T-helper 2 cell treated with Interferon-gamma antibody and Interleukin-4, amounts not matched to agents 5 μg/mL and 100 μg/mL, for 36 hours (primary cell): ENCODE results near the gene RGS12.

ENCODE experiments used
- DNase-seq: peaks from one replicate; pipeline ENCODE4 v3.0.0; 2021; ENCODE audit warnings: low spot score
- H3K27ac Mint-ChIP-seq: one replicate; pipeline ENCODE4 v1.8.0; 2021; ENCODE audit warnings: mild to moderate bottlenecking, mixed read lengths
- H3K27me3 Mint-ChIP-seq: one replicate; pipeline ENCODE4 v1.8.0; 2021; ENCODE audit warnings: low read depth, mixed read lengths
- H3K36me3 Mint-ChIP-seq: one replicate; pipeline ENCODE4 v1.8.0; 2021; ENCODE audit warnings: low read depth, mixed read lengths
- H3K4me1 Mint-ChIP-seq: one replicate; pipeline ENCODE4 v1.8.0; 2021; ENCODE audit warnings: low read depth, mixed read lengths
- H3K4me3 Mint-ChIP-seq: one replicate; pipeline ENCODE4 v1.8.0; 2022; ENCODE audit warnings: mild to moderate bottlenecking, moderate library complexity, mixed read lengths
- H3K9me3 Mint-ChIP-seq: one replicate; pipeline ENCODE4 v1.8.0; 2021; ENCODE audit warnings: mixed read lengths

The RGS12 gene

GRCh38 chr4:3283916-3284315, 8.9 kb upstream of the RGS12 start:
- Mint-ChIP-seq H3K27ac (no peak overlapping the region), H3K4me1 (no peaks in the 10 kb centered on the region), H3K9me3 (no peaks in the 10 kb centered on the region), H3K27me3 (peaks cover 24% of the 10 kb centered on the region), H3K36me3 (no peaks in the 10 kb centered on the region), H3K4me3 (no peak overlapping the region)
- no peak for DNase-seq

GRCh38 chr4:3284734-3285557, 7.9 kb upstream of the RGS12 start:
- DNase-seq: no peak
- Mint-ChIP-seq H3K27me3 (peaks cover 29% of the 10 kb centered on the region), H3K9me3 (no peaks in the 10 kb centered on the region), H3K4me3 (no peak overlapping the region), H3K27ac (no peak overlapping the region), H3K4me1 (no peaks in the 10 kb centered on the region), H3K36me3 (no peaks in the 10 kb centered on the region)

- no peaks in the 10 kb centered on the region for H3K36me3 Mint-ChIP-seq
- H3K27ac Mint-ChIP-seq: no peak overlapping the region
- no peak for DNase-seq
- no peak overlapping the region for H3K4me3 Mint-ChIP-seq
- no peaks in the 10 kb centered on the region for H3K4me1 Mint-ChIP-seq
- no peaks in the 10 kb centered on the region for H3K9me3 Mint-ChIP-seq
- H3K27me3 Mint-ChIP-seq: peaks cover 33% of the 10 kb centered on the region
Measured at GRCh38 chr4:3285558-3286334, 7.1 kb upstream of the RGS12 start.

- Mint-ChIP-seq H3K36me3 (no peaks in the 10 kb centered on the region), H3K4me3 (no peak overlapping the region), H3K9me3 (no peaks in the 10 kb centered on the region), H3K27ac (no peak overlapping the region), H3K27me3 (peaks cover 40% of the 10 kb centered on the region), H3K4me1 (peaks cover 1% of the 10 kb centered on the region)
- DNase-seq: no peak
Measured at GRCh38 chr4:3286335-3287175, 6.3 kb upstream of the RGS12 start.

GRCh38 chr4:3287271-3287971, 5.4 kb upstream of the RGS12 start:
- no peaks in the 10 kb centered on the region for H3K9me3 Mint-ChIP-seq
- no peaks in the 10 kb centered on the region for H3K36me3 Mint-ChIP-seq
- H3K27ac Mint-ChIP-seq: no peak overlapping the region
- H3K27me3 Mint-ChIP-seq: peaks cover 41% of the 10 kb centered on the region
- no peak overlapping the region for H3K4me3 Mint-ChIP-seq
- peaks cover 5% of the 10 kb centered on the region for H3K4me1 Mint-ChIP-seq
- no peak for DNase-seq

GRCh38 chr4:3287972-3288570, 4.8 kb upstream of the RGS12 start:
- H3K36me3 Mint-ChIP-seq: no peaks in the 10 kb centered on the region
- H3K4me1 Mint-ChIP-seq: peaks cover 5% of the 10 kb centered on the region
- DNase-seq: no peak
- H3K9me3 Mint-ChIP-seq: no peaks in the 10 kb centered on the region
- no peak overlapping the region for H3K4me3 Mint-ChIP-seq
- H3K27me3 Mint-ChIP-seq: peaks cover 41% of the 10 kb centered on the region
- H3K27ac Mint-ChIP-seq: no peak overlapping the region

- no peak for DNase-seq
- H3K4me3 Mint-ChIP-seq: no peak overlapping the region
- H3K9me3 Mint-ChIP-seq: no peaks in the 10 kb centered on the region
- no peak overlapping the region for H3K27ac Mint-ChIP-seq
- peaks cover 44% of the 10 kb centered on the region for H3K27me3 Mint-ChIP-seq
- H3K4me1 Mint-ChIP-seq: peaks cover 8% of the 10 kb centered on the region
- H3K36me3 Mint-ChIP-seq: no peaks in the 10 kb centered on the region
Measured at GRCh38 chr4:3288571-3289094, 4.2 kb upstream of the RGS12 start.

- no peaks in the 10 kb centered on the region for H3K9me3 Mint-ChIP-seq
- no peak overlapping the region for H3K4me3 Mint-ChIP-seq
- H3K36me3 Mint-ChIP-seq: no peaks in the 10 kb centered on the region
- H3K4me1 Mint-ChIP-seq: peaks cover 11% of the 10 kb centered on the region
- H3K27ac Mint-ChIP-seq: no peak overlapping the region
- H3K27me3 Mint-ChIP-seq: peaks cover 49% of the 10 kb centered on the region
- DNase-seq: no peak
Measured at GRCh38 chr4:3290476-3290875, 2.3 kb upstream of the RGS12 start.

GRCh38 chr4:3290889-3291321, 1.9 kb upstream of the RGS12 start:
- Mint-ChIP-seq H3K27me3 (peaks cover 49% of the 10 kb centered on the region), H3K4me1 (peaks cover 11% of the 10 kb centered on the region), H3K36me3 (no peaks in the 10 kb centered on the region), H3K27ac (no peak overlapping the region), H3K9me3 (no peaks in the 10 kb centered on the region), H3K4me3 (no peak overlapping the region)
- DNase-seq: no peak

GRCh38 chr4:3291411-3291968, 1.3 kb upstream of the RGS12 start:
- Mint-ChIP-seq H3K4me3 (peak overlapping the region; percentile 85), H3K27ac (peak overlapping the region; percentile 7), H3K27me3 (peaks cover 49% of the 10 kb centered on the region), H3K4me1 (peaks cover 11% of the 10 kb centered on the region), H3K9me3 (no peaks in the 10 kb centered on the region), H3K36me3 (no peaks in the 10 kb centered on the region)
- DNase-seq: no peak

- peak; percentile 35 for DNase-seq
- H3K9me3 Mint-ChIP-seq: no peaks in the 10 kb centered on the region
- peaks cover 11% of the 10 kb centered on the region for H3K4me1 Mint-ChIP-seq
- H3K36me3 Mint-ChIP-seq: no peaks in the 10 kb centered on the region
- peak overlapping the region; percentile 7 for H3K27ac Mint-ChIP-seq
- H3K4me3 Mint-ChIP-seq: peak overlapping the region; percentile 85
- peaks cover 47% of the 10 kb centered on the region for H3K27me3 Mint-ChIP-seq
Measured at GRCh38 chr4:3291969-3292570, 751 bp upstream of the RGS12 start.
